ENCODE measurements around the gene SKP2.

DNA sequence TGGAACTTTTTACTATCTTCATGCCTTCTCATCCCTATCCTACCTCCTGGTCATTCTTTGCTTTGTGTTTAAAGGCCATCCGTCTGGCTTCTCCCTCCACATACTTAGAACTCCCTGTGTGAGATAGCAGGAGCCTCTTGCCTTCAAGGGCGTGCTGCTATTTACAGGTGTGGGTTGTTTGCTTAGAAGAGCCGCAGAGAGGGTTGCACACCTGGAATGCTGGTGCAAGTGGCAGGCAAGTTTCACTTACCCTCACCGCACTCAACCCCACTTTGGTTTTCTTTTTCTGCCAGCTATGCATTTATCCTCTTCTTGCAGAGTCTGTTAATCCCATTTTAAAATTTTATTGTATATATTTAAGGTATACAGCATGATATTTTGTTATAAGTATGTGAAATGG lies 12.6 kb downstream of the SKP2 start:
- TF ChIP-seq, protein P1, sequence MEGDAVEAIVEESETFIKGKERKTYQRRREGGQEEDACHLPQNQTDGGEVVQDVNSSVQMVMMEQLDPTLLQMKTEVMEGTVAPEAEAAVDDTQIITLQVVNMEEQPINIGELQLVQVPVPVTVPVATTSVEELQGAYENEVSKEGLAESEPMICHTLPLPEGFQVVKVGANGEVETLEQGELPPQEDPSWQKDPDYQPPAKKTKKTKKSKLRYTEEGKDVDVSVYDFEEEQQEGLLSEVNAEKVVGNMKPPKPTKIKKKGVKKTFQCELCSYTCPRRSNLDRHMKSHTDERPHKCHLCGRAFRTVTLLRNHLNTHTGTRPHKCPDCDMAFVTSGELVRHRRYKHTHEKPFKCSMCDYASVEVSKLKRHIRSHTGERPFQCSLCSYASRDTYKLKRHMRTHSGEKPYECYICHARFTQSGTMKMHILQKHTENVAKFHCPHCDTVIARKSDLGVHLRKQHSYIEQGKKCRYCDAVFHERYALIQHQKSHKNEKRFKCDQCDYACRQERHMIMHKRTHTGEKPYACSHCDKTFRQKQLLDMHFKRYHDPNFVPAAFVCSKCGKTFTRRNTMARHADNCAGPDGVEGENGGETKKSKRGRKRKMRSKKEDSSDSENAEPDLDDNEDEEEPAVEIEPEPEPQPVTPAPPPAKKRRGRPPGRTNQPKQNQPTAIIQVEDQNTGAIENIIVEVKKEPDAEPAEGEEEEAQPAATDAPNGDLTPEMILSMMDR (IDR thresholded peaks at IDR 0.05): no peak
- TF ChIP-seq POLR2A (IDR thresholded peaks at IDR 0.05): no peak
